GM19468 (cell line): Measurements from ENCODE around the gene RGS12.

ENCODE experiments used
- ATAC-seq: cut with Tn5 transposase; IDR thresholded peaks from one replicate; pipeline ENCODE4 v1.9.1; 2021; ENCODE audit warnings: mild to moderate bottlenecking, moderate library complexity, moderate number of reproducible peaks; ENCODE audit not compliant: unreplicated experiment; ENCODE audit errors: extremely low read depth

Gene RGS12

DNA sequence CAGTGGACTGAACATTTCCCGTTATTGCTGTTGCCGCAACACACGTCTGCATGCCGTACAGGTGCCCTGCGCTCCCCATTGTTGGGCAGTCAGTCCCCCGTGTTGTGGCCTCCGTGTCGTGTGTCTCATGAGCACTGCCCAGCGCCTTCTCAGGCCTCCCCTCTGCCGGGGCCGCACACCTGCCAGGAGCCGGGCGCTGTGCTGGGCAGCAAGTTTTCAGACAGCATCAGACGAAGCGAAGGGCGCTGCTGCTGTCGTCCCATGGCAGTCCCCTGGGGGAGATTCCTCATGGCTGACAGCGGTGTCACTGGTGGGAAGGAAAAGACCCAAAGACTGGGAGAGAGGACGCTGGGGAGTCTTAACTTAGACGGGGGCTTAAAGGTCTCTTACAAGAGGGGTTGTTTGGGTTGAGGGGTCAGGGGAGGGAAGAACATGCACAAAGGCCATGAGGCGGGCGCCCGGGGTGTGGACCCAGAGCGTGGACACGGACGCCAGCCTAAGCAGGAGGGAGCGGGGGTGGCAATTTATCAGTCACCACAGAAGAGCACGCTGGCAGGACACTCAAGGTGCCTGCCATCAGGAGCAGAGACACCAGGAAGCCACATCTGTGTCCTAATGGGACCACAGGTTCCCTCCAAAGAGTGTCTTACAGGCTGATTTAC is 47.3 kb downstream of the RGS12 start:
- no peak for ATAC-seq

DNA sequence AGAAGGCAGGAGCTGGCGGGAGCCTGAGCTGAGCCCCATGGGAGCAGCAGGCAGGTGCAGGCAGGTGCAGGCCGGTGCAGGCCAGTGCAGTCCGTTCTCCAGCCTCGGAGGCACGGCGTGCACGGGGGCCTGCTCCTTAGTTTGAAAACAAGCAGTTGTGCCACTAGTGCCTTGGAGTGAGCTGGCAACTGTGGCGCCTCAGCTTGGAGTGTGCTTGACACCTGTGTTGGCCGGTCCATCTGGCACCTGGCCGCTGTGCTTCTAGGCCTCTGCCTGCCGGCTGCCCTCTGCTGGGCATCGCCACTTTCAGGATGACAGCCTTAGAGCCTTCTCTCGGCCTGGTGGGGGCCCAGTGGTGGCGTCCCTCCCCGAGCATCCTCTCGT is 47.9 kb downstream of the RGS12 start:
- no peak for ATAC-seq

DNA sequence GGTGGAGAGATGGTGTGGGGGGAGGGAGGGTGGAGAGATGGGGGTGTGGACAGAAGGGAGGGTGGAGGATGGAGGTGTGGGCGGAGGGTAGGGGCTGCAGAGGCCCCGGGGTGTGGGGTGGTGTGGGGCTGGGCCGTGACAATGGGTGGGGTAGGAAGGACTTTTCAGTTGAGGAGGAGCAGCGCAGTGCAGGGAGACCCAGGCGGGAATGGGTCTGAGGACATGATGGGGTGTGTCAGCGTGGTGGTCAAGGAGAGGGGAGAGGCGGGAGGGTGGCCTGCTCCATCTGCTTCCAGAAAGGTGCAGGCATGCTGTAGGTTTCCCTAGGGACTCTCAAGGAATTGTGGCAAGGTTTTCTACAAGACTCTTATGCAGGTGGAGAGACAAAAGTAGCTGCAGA is 48.9 kb downstream of the RGS12 start:
- no peak for ATAC-seq

DNA sequence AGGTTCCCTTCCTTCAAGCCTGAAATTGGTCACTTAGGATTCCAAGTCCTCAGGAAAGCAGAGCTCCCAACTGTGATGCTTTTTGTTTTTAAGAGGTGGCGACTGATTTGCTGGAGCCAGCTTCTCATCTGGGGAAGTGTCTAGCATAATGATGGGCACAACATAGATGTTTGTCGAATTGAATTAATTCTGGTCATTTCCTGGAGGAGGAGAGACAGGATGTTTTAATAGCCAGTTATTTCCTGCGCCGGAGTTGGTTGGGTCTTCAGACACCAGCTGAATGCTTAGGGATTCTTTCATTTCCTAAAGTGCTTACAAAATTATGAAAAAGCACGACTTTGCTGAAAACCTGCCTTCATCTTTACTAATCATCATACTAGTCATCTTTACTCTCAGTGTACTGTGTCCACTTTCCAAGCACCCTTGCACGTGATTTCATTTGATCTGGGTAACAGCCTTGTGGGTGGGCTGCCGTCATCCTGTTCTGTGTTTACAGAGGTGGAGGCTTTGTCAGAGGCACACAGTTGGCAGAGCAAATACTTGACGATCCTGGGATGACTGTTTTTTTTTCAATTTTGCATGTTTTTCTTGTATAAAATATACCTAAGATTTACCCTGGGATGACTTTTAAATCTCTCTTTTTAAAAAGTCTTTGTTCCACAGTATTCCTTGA is 49.5 kb downstream of the RGS12 start:
- ATAC-seq, result no peak
